GM18511 (cell line): ENCODE results near the gene MATCAP1.
A peak's percentile ranks its signal among the peaks of the same experiment; 100 is the strongest.

ENCODE experiments used
- ATAC-seq: cut with Tn5 transposase; IDR thresholded peaks from one replicate; pipeline ENCODE4 v1.9.1; 2021; ENCODE audit warnings: mild to moderate bottlenecking, moderate library complexity; ENCODE audit not compliant: unreplicated experiment

The MATCAP1 gene

GRCh38 chr16:67191995-67192681, 8.4 kb upstream of the MATCAP1 start, which contains the start of gene E2F4:
TSS of gene E2F4 (plus strand) at chr16:67192155. CDS start at chr16:67192228, 73 bp downstream.
- peak; percentile 91 for ATAC-seq

GRCh38 chr16:67191411-67191994, 7.7 kb upstream of the MATCAP1 start:
- peak; percentile 5 for ATAC-seq

GRCh38 chr16:67190448-67191399, 7.0 kb upstream of the MATCAP1 start:
- no peak for ATAC-seq

- no peak for ATAC-seq
Observed at GRCh38 chr16:67190041-67190440, 6.3 kb upstream of the MATCAP1 start, which contains the start of gene EXOC3L1. TSS of gene EXOC3L1 (minus strand) at chr16:67190136. CDS start at chr16:67189676, 460 bp downstream.

GRCh38 chr16:67188798-67189197, 5.0 kb upstream of the MATCAP1 start:
- no peak for ATAC-seq

- no peak for ATAC-seq
Observed at GRCh38 chr16:67188323-67188722, 4.6 kb upstream of the MATCAP1 start.

GRCh38 chr16:67187175-67187890, 3.6 kb upstream of the MATCAP1 start:
- ATAC-seq = no peak

- ATAC-seq = no peak
Observed at GRCh38 chr16:67186550-67186950, 2.8 kb upstream of the MATCAP1 start.

GRCh38 chr16:67185651-67186134, 1.9 kb upstream of the MATCAP1 start:
- no peak for ATAC-seq

- ATAC-seq = no peak
Observed at GRCh38 chr16:67184995-67185650, 1.4 kb upstream of the MATCAP1 start.

GRCh38 chr16:67184453-67184994, 761 bp upstream of the MATCAP1 start:
- no peak for ATAC-seq

- ATAC-seq = no peak
Observed at GRCh38 chr16:67183284-67183626, 508 bp downstream of the MATCAP1 start.

- no peak for ATAC-seq
Observed at GRCh38 chr16:67182288-67182687, 1.5 kb downstream of the MATCAP1 start.

GRCh38 chr16:67181346-67181745, 2.4 kb downstream of the MATCAP1 start:
- no peak for ATAC-seq

- ATAC-seq = no peak
Observed at GRCh38 chr16:67180166-67180565, 3.6 kb downstream of the MATCAP1 start.

GRCh38 chr16:67179421-67180080, 4.2 kb downstream of the MATCAP1 start:
- ATAC-seq = no peak

GRCh38 chr16:67177743-67178699, 5.7 kb downstream of the MATCAP1 start:
- no peak for ATAC-seq

GRCh38 chr16:67176662-67177061, 7.1 kb downstream of the MATCAP1 start:
- ATAC-seq = no peak
